HCT116 (cell line): Measurements from ENCODE around the gene SLC35B2. TPM values are rescaled to one million over a fixed set of nuclear protein-coding genes. Genes with fewer than 3 reads are reported as not detected.

Experiments
- ATAC-seq: fragments of 200-7000 bp; cut with Tn5 transposase; 2 replicates; pipeline ENCODE4 v1.9.1; 2020; ENCODE audit warnings: mild to moderate bottlenecking, moderate library complexity
- BruUV-seq: library from RNA; stranded (reverse); fragments of 400-500 nt; replicated peaks from 2 replicates; lab custom pipeline; 2021; lab: Mats Ljungman, UMichigan
- CTCF ChIA-PET: fragments of 300-600 bp; sonication (Branson Sonifier 250); formaldehyde crosslinking; loops from one replicate; lab custom pipeline; 2021; ENCODE audit warnings: antibody characterized with exemption; lab: Charles Lee
- POLR2A ChIA-PET: fragments of 300-600, 350-600 bp; sonication (Branson Sonifier 250); formaldehyde crosslinking; loops from one replicate; lab custom pipeline; 2021; ENCODE audit warnings: antibody characterized with exemption; lab: Charles Lee
- RAD21 ChIA-PET, 2 experiments: fragments of 300-600 bp; sonication (Branson Sonifier 250); formaldehyde crosslinking; loops; one replicate each; lab custom pipeline; 2023; ENCODE audit warnings: low total read pairs in 2 of 2; ENCODE audit not compliant: uncharacterized antibody in 2 of 2, unreplicated experiment in 2 of 2, low non-redundant PET in 1 of 2; lab: Charles Lee
- DNase-seq: peaks from one replicate; pipeline ENCODE4 v3.0.0-alpha.2; 2010; ENCODE audit warnings: low read depth, low spot score
- H2AFZ ChIP-seq: fragments of 200-600 bp; shearing (Covaris generic), sonication (generic); 2 replicates; pipeline ENCODE4 v1.6.1; 2017; ENCODE audit warnings: low read depth, mixed run types, mixed read lengths, antibody characterized with exemption, low read length; ENCODE audit not compliant: poor library complexity, severe bottlenecking
- H3K27ac ChIP-seq: 2 replicates; pipeline ENCODE4 v1.5.1; 2012; ENCODE audit warnings: low read depth, low read length
- H3K27me3 ChIP-seq: fragments of 200-600 bp; sonication (generic); 2 replicates; pipeline ENCODE4 v1.6.1; 2016; ENCODE audit warnings: mixed run types, low read length, mixed read lengths; ENCODE audit not compliant: insufficient read depth
- H3K36me3 ChIP-seq, 2 experiments: fragments of 200-500 bp in 1 of 2; fragments of 200-600 bp in 1 of 2; sonication (Bioruptor generic) in 1 of 2; sonication (generic) in 1 of 2; 2 replicates each; pipeline versions ENCODE4 v1.5.1 to v1.6.1; 2014 to 2016; ENCODE audit warnings: low read length in 2 of 2, inconsistent platforms in 1 of 2, mixed read lengths in 1 of 2, mixed run types in 1 of 2; ENCODE audit not compliant: insufficient read depth in 2 of 2, control insufficient read depth in 1 of 2
- H3K4me1 ChIP-seq, 2 experiments: fragments of 200-600 bp in 1 of 2; sonication (generic) in 1 of 2; 2 replicates each; pipeline versions ENCODE4 v1.5.1 to v1.6.1; 2012 to 2017; ENCODE audit warnings: low read length in 2 of 2, inconsistent platforms in 1 of 2, mild to moderate bottlenecking in 1 of 2, mixed read lengths in 1 of 2, mixed run types in 1 of 2, moderate library complexity in 1 of 2; ENCODE audit not compliant: insufficient read depth in 2 of 2, control insufficient read depth in 1 of 2
- H3K4me2 ChIP-seq: fragments of 200-600 bp; sonication (generic); 2 replicates; pipeline ENCODE4 v1.6.1; 2017; ENCODE audit warnings: mixed run types, low read length, mixed read lengths
- H3K4me3 ChIP-seq, 2 experiments: fragments of 200-600 bp in 1 of 2; sonication (generic) in 1 of 2; replicated peaks in 1 of 2; 2 replicates each; pipeline ENCODE4 v1.5.1; 2011 to 2016; ENCODE audit warnings: low read length in 2 of 2, control low read depth in 1 of 2, low read depth in 1 of 2, mild to moderate bottlenecking in 1 of 2, mixed read lengths in 1 of 2, mixed run types in 1 of 2
- H3K79me2 ChIP-seq: fragments of 200-600 bp; sonication (generic); 2 replicates; pipeline ENCODE4 v1.6.1; 2017; ENCODE audit warnings: mild to moderate bottlenecking, mixed run types, low read length, moderate library complexity, mixed read lengths; ENCODE audit not compliant: insufficient read depth
- H3K9ac ChIP-seq: fragments of 200-600 bp; sonication (generic); 2 replicates; pipeline ENCODE4 v1.6.1; 2016; ENCODE audit warnings: low read length, mixed read lengths
- H3K9me2 ChIP-seq: fragments of 200-600 bp; sonication (generic), shearing (Covaris generic); 2 replicates; pipeline ENCODE4 v1.6.1; 2017; ENCODE audit warnings: mixed run types, mild to moderate bottlenecking, moderate library complexity; ENCODE audit not compliant: insufficient read depth
- H3K9me3 ChIP-seq, 2 experiments: fragments of 200-500 bp in 1 of 2; fragments of 200-600 bp in 1 of 2; sonication (Bioruptor generic) in 1 of 2; sonication (generic) in 1 of 2; 2 replicates each; pipeline ENCODE4 v1.6.1; 2014 to 2017; ENCODE audit warnings: low read length in 2 of 2, mixed read lengths in 2 of 2, inconsistent platforms in 1 of 2, low read depth in 1 of 2, mild to moderate bottlenecking in 1 of 2, mixed run types in 1 of 2, moderate library complexity in 1 of 2; ENCODE audit not compliant: control insufficient read depth in 1 of 2, insufficient read depth in 1 of 2
- H4K20me1 ChIP-seq: fragments of 200-600 bp; sonication (generic), shearing (Covaris generic); 2 replicates; pipeline ENCODE4 v1.6.1; 2017; ENCODE audit warnings: mixed run types, mild to moderate bottlenecking, moderate library complexity; ENCODE audit not compliant: insufficient read depth
- CBX3 ChIP-seq: IDR thresholded peaks from 2 replicates; pipeline ENCODE4 v1.6.1; 2012; ENCODE audit warnings: low read depth
- ELF1 ChIP-seq: IDR thresholded peaks from 2 replicates; pipeline ENCODE4 v1.6.1; 2012; ENCODE audit warnings: low read depth, borderline replicate concordance
- EZH2 ChIP-seq: fragments of 200-600 bp; sonication (generic); IDR thresholded peaks from 2 replicates; pipeline ENCODE4 v1.6.1; 2017; ENCODE audit warnings: antibody characterized with exemption, mixed run types
- EZH2phosphoT487 ChIP-seq: fragments of 200-600 bp; IDR thresholded peaks from 2 replicates; pipeline ENCODE4 v1.6.1; 2018; ENCODE audit warnings: antibody characterized with exemption, borderline replicate concordance
- JUND ChIP-seq: IDR thresholded peaks from 2 replicates; pipeline ENCODE4 v1.6.1; 2012
- POLR2A ChIP-seq: IDR thresholded peaks from 2 replicates; pipeline ENCODE4 v1.7.0; 2011; ENCODE audit warnings: borderline replicate concordance; ENCODE audit not compliant: insufficient read depth, insufficient read length; ENCODE audit errors: extremely low read depth
- RAD21 ChIP-seq: IDR thresholded peaks from 2 replicates; pipeline ENCODE4 v1.6.1; 2012; ENCODE audit warnings: low read depth, mild to moderate bottlenecking
- TCF7L2 ChIP-seq: IDR thresholded peaks from 2 replicates; pipeline ENCODE4 v1.7.0; 2011; ENCODE audit warnings: borderline replicate concordance, inconsistent platforms; ENCODE audit not compliant: insufficient read depth, insufficient read length; ENCODE audit errors: extremely low read depth
- YY1 ChIP-seq: IDR thresholded peaks from 2 replicates; pipeline ENCODE4 v1.6.1; 2011; ENCODE audit warnings: low read length, low read depth, moderate library complexity, mild to moderate bottlenecking; ENCODE audit not compliant: insufficient replicate concordance; ENCODE audit errors: extremely low read depth
- ZFX ChIP-seq: fragments of 450-650 bp; IDR thresholded peaks from 2 replicates; pipeline ENCODE4 v1.6.1; 2017
- ZNF274 ChIP-seq: fragments of 200-500 bp; sonication (Bioruptor generic); IDR thresholded peaks from 2 replicates; pipeline ENCODE4 v1.6.1; 2014; ENCODE audit warnings: mild to moderate bottlenecking, low read depth, low read length, inconsistent platforms
- intact Hi-C: fragments of 100-400 bp; cut with micrococcal nuclease; formaldehyde crosslinking; loops from 2 replicates; pipeline ENCODE4 v1.10.0; 2022
- total RNA-seq: library from RNA; stranded (reverse); gene quantifications from one replicate; pipeline ENCODE4 v1.2.1, GENCODE V29; 2021; ENCODE audit not compliant: unreplicated experiment
- TF ChIP-seq, protein P1 (sequence below): IDR thresholded peaks from 2 replicates; pipeline ENCODE4 v1.6.1; 2012; ENCODE audit warnings: low read depth
- TF ChIP-seq, protein P2 (sequence below): IDR thresholded peaks from 2 replicates; pipeline ENCODE4 v1.6.1; 2012

Gene SLC35B2
- total RNA-seq, 1 experiment from 2014 or later, result 50.5 TPM

DNA sequence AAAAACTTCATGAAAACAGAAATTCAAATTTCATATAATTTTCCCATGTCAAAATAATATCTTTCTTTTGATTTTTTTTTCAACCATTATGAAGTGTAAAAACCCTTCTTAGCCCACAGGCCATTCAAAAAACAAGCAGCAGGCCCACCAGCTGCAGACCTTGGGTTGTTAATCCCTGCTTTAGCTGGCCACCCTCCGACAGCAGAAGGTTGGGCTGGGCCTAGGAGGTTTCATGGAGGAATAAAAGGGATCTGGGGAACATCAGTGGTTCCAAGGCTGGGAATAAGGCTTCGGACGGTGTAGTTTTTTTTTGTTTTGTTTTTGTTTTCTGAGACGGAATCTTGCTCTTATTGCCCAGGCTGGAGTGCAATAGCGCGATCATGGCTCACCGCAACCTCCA lies 14.0 kb downstream of the SLC35B2 start:
- ChIA-PET POLR2A (no interaction called here), CTCF (interaction anchor here (1.1 kb wide), 1 partner anchor 9 kb away, joined by 3 read pairs; no protein-coding TSS in a partner anchor), RAD21 (no interaction called here)
- H3K79me2 ChIP-seq, result peaks cover 15% of the 10 kb centered on the region
- intact Hi-C loops, result no loop called here
- peaks cover 10% of the 10 kb centered on the region for H4K20me1 ChIP-seq
- H3K4me2 ChIP-seq, result no peak overlapping the region
- no TSS peak for BruUV-seq
- H3K9ac ChIP-seq, result no peak overlapping the region
- ATAC-seq (no peak), DNase-seq (no peak)
- no peak overlapping the region for H3K27ac ChIP-seq
- H3K9me2 ChIP-seq, result no peaks in the 10 kb centered on the region
- no peaks in the 10 kb centered on the region for H3K27me3 ChIP-seq
- peaks cover 4 to 14% of the 10 kb centered on the region in 2 experiments; a peak in 3 of 4 replicates for H3K36me3 ChIP-seq
- TF ChIP-seq YY1, result no peak
- TF ChIP-seq, protein P1, sequence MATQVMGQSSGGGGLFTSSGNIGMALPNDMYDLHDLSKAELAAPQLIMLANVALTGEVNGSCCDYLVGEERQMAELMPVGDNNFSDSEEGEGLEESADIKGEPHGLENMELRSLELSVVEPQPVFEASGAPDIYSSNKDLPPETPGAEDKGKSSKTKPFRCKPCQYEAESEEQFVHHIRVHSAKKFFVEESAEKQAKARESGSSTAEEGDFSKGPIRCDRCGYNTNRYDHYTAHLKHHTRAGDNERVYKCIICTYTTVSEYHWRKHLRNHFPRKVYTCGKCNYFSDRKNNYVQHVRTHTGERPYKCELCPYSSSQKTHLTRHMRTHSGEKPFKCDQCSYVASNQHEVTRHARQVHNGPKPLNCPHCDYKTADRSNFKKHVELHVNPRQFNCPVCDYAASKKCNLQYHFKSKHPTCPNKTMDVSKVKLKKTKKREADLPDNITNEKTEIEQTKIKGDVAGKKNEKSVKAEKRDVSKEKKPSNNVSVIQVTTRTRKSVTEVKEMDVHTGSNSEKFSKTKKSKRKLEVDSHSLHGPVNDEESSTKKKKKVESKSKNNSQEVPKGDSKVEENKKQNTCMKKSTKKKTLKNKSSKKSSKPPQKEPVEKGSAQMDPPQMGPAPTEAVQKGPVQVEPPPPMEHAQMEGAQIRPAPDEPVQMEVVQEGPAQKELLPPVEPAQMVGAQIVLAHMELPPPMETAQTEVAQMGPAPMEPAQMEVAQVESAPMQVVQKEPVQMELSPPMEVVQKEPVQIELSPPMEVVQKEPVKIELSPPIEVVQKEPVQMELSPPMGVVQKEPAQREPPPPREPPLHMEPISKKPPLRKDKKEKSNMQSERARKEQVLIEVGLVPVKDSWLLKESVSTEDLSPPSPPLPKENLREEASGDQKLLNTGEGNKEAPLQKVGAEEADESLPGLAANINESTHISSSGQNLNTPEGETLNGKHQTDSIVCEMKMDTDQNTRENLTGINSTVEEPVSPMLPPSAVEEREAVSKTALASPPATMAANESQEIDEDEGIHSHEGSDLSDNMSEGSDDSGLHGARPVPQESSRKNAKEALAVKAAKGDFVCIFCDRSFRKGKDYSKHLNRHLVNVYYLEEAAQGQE, result no peak
- TF ChIP-seq RAD21, result no peak
- no peak for TF ChIP-seq TCF7L2
- no peak for TF ChIP-seq CBX3
- TF ChIP-seq, protein P2, sequence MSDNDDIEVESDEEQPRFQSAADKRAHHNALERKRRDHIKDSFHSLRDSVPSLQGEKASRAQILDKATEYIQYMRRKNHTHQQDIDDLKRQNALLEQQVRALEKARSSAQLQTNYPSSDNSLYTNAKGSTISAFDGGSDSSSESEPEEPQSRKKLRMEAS, result no peak
- no peak for TF ChIP-seq ZFX
- TF ChIP-seq EZH2phosphoT487, result no peak
- TF ChIP-seq EZH2, result no peak
- no peak for TF ChIP-seq JUND
- TF ChIP-seq ELF1, result no peak
- no peak for TF ChIP-seq POLR2A
- TF ChIP-seq ZNF274, result no peak
- no peak overlapping the region for H2AFZ ChIP-seq
- H3K4me3 ChIP-seq, result no peak overlapping the region
- H3K4me1 ChIP-seq, result peaks cover 4 to 18% of the 10 kb centered on the region in 2 experiments
- H3K9me3 ChIP-seq, result no peaks in the 10 kb centered on the region
